Amygdala (tissue), 56 donors: Measurements from ENCODE around the gene TNRC18.

ENCODE experiments used
- DNase-seq, 56 donors: peaks; one replicate each; lab custom pipeline; 2025; lab: John Stamatoyannopoulos, UW

The TNRC18 gene

DNA sequence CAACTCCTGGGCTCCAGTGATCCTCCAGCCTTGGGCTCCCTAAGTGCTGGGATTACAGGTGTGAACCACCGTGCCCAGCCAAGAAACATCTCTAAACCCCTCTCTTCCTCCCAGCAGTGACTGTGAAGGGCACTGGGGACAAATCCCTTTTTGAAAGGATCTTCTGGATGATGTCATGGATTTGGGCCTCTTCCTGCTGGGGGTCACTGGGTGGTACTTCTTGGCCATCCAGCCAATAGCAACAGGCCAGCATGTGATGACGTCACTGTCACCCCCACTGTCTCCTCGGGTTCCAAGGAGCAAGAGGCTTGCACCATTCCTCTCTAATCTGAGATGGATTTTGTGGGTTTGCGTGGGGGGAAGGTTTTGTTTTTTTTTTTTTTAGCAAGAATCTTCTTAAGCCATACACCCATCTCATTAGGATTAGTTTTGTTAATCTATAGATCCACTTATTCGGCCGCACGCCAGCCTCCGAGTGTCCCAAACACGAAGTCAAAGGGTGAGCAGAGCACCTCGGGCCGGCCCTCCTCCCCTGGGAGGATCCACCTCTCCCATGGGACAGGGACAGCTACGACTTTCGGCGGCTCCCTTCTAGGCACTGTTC lies 29.4 kb upstream of the TNRC18 start:
- peak in 5 of 56 donors; percentile 4 to 84 (median 16) for DNase-seq

DNA sequence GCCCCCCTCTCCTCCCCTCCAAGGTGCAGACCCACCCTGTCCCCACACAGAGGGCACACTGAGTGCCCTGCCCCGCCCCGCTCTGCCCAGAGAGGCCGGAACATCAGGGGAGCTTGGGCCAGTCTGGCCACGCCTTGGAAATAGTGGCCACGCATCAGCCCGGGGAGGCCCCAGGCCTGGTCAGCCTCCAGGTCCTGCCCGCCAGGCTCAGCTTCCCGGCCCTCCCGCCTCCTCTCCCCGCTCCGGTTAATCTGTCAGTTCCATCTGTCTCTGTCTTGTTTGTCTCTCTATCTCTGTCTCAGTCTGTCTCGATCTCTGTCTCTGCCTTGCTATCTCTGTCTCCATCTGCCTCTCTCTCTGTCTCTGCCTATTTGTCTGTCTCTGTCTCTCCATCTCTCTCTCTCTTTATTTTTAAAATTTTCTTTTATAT lies 28.9 kb upstream of the TNRC18 start:
- DNase-seq: no peak

DNA sequence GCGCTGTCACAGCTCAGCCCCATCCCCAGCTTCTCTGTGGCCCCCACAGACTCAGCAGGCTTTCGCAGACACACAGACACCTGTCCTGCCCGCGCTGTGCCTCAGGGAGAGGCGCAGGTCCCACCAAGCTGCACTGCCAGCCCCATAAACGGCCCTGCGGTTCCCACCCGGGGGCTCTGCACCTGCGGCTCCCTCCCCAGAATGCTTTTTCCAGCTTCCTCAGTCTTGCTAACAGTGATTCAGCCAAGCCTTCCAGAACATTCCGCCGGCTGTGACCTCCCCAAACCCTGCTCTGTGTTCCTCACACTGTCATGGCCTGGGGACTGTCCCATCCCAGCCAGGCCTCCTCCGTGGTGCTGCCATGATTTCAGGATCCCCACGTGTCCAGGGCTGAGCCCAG lies 27.8 kb upstream of the TNRC18 start:
- DNase-seq: peak in 2 of 56 donors; percentile 28 to 52

DNA sequence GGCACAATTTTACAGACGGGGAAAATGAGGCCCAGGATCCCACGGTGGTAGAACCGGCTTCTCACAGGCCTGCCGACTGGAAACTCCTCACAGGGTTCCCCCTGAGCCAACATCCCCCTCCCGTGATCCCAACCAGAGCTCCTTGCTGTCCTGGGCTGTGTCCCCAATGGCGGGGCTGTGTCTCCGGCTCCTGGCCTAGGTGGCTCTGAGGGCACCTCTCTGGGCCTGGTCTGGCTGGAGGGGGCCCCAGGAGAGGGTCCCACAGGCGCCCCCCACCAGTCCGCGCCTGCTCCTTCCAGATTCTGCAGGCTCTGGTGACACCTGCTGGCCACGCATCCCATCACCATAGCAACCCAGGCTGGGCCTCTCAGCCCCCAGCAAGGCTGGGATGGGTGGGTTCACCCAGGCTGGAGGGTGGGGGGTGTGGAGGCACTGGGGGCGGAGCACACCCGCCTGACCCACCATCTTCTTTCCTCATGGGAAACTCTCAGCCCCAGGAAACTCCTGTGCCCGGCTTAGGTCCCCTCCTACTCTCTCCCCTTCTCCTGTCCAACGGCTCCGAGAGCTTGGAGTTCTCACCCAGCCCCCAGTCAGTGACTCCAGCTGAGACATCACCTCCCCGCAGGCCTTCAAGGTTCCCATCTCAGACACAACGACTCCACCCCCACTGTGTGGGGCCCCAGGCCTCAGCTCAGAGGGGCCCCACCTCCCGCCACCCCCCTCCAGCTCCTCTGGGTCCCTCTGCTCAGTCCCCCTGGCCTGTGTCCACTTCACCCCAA lies 27.1 kb upstream of the TNRC18 start:
- DNase-seq: peak in 43 of 56 donors; percentile 13 to 73 (median 41)

DNA sequence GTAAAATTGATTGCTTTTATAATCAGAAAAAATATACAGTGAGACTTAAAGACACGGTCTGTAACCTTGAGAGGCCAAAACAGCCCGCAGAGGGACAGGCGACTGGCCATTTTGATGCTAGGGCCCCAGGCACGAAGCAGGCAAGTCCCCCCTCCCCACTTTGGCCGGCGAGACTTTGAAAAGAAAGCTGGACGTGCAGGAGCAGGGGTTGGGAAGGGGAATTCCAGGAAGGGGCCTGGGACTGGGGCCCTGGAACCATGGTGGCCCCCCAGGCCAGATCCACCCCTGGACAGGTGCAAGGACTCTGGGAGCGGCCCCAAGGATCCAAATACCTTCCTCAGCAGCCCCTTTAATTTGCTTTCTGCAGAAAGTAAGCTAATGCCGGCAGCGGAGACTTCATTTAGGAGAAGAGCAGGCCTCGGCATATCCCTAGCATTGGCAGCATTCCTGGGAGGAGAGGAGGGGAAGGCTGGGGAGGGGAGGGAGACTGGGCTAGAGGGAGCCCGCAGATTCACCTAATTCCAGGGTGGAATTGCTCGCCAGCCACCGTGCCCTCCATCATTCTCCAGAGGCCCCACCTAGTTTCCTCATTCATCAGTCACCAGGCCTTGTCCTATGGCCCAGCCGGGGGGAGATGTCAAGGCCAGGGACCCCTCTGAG lies 24.9 kb upstream of the TNRC18 start:
- DNase-seq: no peak

DNA sequence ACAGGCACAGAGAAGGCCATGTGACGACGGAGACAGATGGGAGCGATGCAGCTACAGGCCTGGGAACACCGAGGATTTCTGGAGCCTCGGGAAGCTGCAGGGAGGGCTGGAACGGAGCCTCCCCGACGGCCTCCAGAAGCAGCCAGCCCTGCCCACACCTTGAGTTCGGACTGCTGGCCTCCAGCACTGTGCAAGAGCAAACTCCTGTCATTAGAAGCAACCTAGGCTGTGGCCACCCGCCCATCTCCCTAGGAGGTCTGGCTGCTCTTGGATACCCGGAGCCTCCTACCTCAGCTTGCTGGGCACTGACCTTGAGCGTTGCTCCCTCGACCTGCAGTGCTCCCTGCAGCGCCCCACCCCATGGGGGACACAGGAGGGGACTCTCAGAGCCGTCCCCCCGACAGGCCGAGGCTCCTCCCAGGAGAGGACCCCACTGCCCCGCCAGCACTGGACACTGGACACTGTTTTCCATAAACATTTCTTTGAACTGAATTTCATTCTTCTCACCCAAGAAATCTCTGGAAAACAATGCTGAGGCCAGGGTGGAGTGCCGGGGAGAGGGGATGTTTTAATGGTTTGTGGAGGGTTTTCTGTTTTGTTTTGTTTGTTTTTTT lies 22.5 kb upstream of the TNRC18 start:
- DNase-seq: peak in 1 of 56 donors; percentile 11

DNA sequence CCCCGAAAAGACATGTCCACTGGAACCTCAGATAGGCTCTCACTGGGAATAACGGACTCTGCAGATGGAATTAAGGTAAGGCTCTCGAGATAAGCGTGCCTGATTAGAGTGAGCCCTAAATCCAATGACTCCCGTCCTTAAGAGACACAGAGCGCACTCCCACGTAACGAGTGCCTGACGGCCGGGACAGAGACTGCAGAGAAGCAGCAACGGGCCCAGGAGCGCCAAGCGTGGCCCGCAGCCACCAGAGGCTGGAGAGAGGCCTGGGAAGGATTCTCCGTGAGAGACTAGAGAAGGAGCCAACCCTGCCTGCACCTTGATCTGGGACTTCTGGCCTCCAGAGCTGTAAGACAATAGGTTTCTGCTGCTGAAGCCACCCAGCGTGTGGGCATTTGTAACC lies 20.0 kb upstream of the TNRC18 start:
- DNase-seq: no peak

DNA sequence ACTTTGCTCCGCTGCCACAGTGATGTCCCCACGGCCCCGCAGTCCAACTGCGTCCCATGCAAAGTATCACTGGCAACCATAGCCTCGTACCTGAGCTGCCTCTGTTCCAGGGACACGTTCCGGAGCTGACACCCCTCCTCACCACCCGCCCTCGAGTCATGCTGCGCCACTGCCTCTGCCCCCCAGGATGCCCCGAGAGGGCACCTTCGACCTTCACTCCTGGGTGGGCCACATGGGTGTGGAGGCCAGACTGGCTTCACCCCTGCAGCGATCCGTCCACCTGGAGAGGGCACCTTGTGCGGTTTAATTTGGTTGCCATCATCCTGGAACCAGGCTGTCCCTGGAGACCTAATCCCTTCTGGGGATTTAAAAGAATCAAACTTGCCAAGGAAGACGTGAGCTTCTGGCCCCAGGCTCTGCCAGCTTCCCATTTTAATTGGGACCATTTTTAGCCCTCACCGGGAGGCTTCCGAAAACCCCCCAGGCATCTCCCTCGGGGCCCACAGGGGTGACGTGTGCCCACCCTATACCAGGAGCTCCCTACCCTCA lies 19.2 kb upstream of the TNRC18 start:
- no peak for DNase-seq

DNA sequence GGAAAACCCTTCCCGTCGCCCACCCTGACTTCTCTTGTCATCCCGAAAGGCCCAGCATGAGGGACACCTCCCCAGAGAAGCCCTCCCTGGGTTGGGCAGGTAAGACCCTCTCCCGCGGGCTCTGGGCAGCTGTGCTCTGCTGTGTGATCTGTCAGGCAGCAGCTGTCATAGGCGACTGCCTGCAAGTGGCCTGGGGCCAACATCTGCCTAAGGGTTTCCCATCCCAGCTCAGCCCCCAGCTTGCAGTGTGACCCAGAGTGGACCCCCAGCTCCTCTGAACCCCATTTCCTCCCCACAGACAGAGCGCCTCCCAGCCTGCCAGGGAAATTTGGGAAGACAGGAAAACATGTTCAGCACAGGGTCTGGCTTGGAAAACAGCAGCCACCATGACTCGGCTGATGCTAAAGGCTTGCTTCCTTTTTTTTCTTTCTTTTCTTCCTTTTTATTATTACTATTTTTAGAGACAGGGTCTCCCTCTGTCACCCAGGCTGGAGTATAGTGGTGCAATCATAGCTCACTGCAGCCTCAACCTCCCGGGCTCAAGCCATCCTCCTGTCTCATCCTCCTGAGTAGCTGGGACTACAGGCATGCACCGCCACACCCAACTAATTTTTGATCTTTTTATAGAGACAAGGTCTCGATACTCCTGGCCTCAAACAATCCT lies 18.3 kb upstream of the TNRC18 start:
- peak in 1 of 56 donors; percentile 8 for DNase-seq

DNA sequence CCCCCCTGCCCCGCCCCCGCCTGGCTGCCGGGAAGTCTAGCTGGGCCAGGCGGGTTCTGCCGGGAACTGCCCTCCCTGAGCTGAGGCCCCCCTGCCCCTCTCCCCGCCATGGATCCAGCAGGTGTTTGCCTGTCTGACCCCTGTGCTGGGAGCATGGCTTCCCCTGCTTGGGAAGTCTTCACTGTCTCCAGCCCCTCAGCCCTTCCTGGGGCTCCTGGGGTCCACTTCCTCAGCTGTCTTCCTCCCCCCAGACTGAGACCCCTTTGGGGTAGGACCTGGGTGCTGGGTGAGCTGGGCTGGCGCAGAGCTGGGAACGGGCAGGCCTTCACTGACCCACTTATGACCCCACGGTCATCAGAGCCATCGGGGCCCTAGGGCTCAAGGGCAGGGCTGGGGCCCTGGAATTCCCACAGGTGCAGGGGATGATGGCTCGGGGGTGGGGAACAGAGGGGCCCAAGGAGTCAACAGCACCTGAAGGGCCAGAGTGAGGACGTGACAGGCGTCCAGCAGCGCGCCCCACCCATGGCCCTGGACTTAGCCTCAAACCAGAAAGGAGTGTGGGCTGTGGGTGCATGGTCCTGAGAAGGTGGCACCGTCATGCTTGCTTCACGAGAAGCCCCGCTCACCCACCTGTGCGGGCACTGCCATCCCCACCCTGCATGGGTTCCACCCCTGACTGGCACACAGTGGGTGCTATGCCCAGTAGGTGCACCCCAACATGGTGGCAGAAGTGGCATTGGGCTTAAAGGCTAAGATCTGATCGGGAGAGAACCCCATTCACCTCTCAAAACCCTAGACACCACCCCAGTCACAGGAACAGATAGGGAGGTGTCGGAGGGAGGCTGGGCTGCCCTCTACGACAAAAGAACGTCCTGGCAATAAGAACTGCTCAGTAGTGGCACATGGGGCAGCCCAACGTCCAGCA lies 16.2 kb upstream of the TNRC18 start:
- DNase-seq: no peak

DNA sequence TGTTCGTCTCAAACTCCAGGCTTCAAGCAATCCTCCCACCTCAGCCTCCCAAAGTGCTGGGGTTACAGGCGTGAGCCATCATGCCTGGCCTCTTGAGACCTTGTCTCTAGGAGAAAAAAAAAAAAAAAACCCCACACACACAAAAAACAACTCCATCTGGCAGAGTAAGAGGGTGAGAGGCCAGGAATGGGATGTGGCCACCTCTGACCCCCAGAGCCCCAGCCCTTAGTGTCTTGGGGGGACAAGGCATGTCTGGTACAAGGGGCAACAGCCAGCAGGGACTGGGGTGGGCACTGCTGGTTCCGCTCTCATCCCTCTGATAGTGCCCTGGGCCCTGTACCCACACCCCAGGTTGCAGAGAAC lies 15.6 kb upstream of the TNRC18 start:
- no peak for DNase-seq

DNA sequence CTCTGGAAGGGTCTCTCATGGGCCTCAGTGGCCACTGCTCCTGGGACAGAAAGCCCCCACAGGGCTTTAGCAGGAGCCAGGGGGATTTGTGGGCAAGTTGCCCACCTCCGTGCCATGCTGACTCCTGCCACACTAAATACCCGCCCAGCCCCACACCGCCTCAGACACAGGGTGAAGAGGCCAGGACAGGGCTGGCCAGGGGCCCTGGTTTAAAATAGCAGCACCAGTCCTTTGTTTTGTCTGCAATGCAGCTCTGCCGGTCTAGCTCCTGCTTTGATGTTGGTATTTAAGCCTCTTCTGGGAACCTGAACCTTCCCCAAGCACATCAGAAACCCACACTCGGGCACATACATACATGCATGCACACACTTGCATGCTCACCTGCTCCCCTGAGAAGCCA lies 14.4 kb upstream of the TNRC18 start:
- DNase-seq: no peak

DNA sequence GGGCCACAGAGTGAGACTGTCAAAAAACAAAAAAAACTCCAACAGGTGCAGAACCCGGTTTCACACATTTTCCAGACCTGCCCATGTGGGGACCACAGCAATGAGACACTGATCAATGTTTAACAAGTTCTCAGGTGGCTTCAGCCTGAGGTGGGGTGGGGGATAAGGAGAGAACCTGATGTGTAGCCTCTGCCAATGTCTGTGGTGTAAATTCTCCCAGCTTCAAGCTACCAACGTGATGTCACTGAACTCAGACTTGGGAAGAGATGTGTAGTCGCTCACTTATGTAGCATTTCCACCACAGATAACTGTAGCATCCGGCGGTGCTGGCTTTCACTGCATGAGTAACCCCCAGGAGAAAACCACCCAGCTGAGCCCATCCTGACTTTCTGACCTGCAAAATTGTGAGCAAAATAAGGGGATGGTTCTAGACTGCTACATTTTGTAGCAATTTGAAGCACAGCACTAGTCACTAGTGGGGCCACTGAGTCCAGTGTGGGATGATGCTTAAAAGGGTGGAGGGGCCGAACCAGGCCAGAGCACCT lies 13.8 kb upstream of the TNRC18 start:
- no peak for DNase-seq

DNA sequence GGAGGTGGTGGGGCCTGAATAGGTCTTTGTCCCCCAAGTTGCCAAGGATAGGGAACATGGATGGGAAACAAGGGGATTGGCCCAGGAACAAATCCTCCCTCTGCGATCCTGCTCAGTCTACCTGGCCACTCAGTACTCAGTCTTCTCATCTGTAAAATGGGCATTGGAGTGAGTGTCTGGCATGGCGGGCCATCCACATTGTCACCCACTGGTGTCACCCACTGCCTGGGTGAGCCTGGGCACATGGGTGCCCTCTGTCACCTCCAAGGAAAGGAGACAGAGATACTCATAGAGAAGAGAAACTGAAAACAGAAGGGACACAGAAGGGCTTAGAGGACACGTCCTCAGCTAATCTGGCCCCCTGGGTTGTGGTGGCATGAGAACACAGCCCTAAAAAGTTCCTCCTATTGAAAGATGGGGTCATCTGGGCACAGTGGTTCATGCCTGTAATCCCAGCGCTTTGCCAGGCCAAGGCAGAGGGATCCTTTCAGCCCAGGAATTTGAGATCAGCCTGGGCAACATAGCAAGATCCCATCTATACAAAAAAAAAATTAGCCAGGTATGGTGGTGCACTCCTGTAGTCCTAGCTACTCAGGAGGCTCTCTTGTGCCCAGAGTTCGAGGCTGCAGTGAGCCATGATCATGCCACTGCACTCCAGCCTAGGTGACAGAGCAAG lies 12.5 kb upstream of the TNRC18 start:
- DNase-seq: no peak

DNA sequence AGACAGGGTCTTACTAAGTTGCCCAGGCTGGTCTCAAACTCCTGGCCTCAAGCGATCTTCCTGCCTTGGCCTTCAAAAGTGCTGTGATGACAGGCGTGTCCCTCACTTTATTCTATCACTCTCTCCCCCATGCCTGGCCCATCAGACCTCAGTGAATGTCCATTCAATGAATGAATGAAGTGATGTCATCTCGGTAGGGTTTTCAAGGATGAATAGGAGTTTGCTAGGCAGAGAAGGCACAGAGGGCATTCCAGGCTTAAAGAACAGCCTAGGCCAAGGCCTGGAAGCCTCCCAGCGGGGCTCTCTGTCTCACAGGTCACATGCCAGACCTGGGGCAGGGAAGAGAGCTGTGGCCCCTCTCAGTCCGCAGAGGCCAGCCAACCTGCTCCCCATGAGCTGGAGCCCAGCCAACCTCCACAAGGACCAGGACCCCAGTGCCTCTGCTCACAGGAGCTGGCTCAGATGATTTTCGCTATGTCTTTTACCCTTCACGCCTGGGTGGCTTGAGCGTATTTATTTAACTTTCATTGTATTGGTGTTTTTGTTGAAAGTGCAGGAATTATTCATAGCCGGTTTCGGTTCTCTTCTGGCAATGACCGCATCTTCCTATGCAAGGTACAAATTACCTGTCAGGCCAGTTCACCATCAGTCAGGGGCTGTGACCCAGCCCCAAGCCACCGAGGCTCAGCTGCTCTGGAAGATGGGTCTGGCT lies 11.8 kb upstream of the TNRC18 start:
- no peak for DNase-seq

DNA sequence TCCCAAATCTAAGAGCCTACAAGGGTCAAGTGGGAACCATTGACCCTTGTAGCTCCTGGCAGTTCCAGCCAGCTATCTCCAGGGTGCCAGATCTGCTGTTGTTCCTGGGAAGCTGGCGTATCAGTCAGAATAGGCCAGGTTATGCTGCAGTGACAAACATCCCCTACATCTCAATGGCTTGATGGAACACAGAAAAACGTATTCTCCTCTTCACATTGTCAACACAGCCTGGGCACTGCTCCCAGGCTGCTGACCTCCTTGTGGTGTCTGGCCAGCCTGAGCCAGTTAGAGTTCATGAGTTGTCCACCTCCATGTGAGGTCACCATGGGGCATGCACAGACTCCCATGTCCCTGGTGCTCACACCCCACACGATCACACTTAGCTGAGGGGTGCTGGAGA lies 9.5 kb upstream of the TNRC18 start:
- DNase-seq: no peak

DNA sequence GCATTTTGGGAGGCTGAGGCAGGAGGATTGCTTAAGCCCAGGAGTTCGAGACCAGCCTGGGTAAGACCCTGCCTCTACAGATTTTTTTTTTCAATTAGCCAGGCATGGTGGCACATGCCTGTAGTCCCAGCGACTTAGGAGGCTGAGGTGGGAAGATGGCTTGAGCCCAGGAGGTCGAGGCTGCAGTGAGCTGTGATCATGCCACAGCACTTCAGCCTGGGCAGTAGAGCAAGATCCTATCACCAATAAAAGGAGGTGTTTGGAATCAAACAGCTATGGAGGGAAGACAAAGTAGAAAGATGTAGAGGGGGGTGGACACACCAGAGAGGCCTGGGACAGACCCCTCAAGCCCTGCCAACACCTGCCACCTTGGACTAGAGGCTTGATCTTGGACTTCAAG lies 9.1 kb upstream of the TNRC18 start:
- DNase-seq: no peak

DNA sequence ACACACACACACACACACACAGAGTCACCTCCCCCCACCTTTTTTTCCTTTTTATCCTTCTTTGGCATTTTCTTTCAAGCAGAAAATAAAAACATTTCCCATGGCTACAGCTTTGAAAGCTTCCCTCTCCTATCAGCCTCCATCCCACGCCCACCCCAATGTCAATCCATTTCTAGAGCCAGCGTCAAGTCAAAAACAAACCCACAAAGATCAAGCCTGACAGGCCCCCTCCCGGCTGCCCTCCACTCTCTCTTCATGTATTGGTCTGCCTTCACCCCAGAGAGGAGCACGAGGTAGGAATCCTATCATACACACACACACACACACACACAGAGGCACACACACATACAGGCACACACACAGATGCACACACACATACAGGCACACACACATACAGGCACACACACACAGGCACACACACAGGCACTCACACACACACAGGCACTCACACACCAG lies 8.0 kb upstream of the TNRC18 start:
- DNase-seq: peak in 2 of 56 donors; percentile 24 to 40
